Measurements from ENCODE around the gene HSF2BP. TPM values are rescaled to one million over a fixed set of nuclear protein-coding genes. Genes with fewer than 3 reads are reported as not detected.

The HSF2BP gene
- total and polyA plus RNA-seq, 9 donors: 0.58 to 2.9 (median 1.5) TPM

GRCh38 chr21:43692949-43693348 is 33.7 kb upstream of the HSF2BP start:
- 90 to 97% (median 91%) methylated on average over 8 of the region's 8 CpGs for WGBS, 3 donors
- Histone ChIP-seq H3K27me3 (no peaks in the 10 kb centered on the region), H3K4me3 (no peak overlapping the region), H3K9me3 (no peaks in the 10 kb centered on the region), H3K4me1 (ENCODE audit: insufficient read depth) (no peaks in the 10 kb centered on the region), H3K27ac (no peak overlapping the region), H3K36me3 (no peaks in the 10 kb centered on the region)
- no peak for DNase-seq
- intact Hi-C loops (cut with DNase I): no loop called here
- TF ChIP-seq EP300 (IDR thresholded peaks at IDR 0.05) (no peak), CTCF (IDR thresholded peaks at IDR 0.05) (no peak), POLR2A (IDR thresholded peaks at IDR 0.05) (no peak)

- no peak for TF ChIP-seq POLR2A (IDR thresholded peaks at IDR 0.05)
- TF ChIP-seq CTCF (IDR thresholded peaks at IDR 0.05): no peak
- TF ChIP-seq EP300 (IDR thresholded peaks at IDR 0.05): no peak
- H3K36me3 ChIP-seq: no peaks in the 10 kb centered on the region
- intact Hi-C loops (cut with DNase I): no loop called here
These were observed 32.5 kb upstream of the HSF2BP start for GRCh38 chr21:43691801-43692200.

GRCh38 chr21:43691086-43691795 is 32.0 kb upstream of the HSF2BP start:
- Histone ChIP-seq H3K4me3 (no peak overlapping the region), H3K9me3 (no peaks in the 10 kb centered on the region), H3K36me3 (no peaks in the 10 kb centered on the region), H3K27me3 (no peaks in the 10 kb centered on the region), H3K27ac (no peak overlapping the region), H3K4me1 (ENCODE audit: insufficient read depth) (no peaks in the 10 kb centered on the region)
- TF ChIP-seq CTCF (IDR thresholded peaks at IDR 0.05) (no peak), POLR2A (IDR thresholded peaks at IDR 0.05) (no peak), EP300 (IDR thresholded peaks at IDR 0.05) (no peak)
- no peak for DNase-seq
- 95 to 97% (median 96%) methylated on average over 25 of the region's 25 CpGs for WGBS, 3 donors
- intact Hi-C loops (cut with DNase I): no loop called here

More at GRCh38 chr21:43691801-43692200, 32.5 kb upstream of the HSF2BP start:
- Histone ChIP-seq H3K27ac (no peak overlapping the region), H3K27me3 (no peaks in the 10 kb centered on the region), H3K4me3 (no peak overlapping the region), H3K9me3 (no peaks in the 10 kb centered on the region), H3K4me1 (ENCODE audit: insufficient read depth) (no peaks in the 10 kb centered on the region)
- DNase-seq: no peak
- WGBS, 3 donors: 93 to 97% (median 96%) methylated on average over 10 of the region's 10 CpGs

- intact Hi-C loops (cut with DNase I): no loop called here
- TF ChIP-seq POLR2A (IDR thresholded peaks at IDR 0.05) (no peak), EP300 (IDR thresholded peaks at IDR 0.05) (no peak), CTCF (IDR thresholded peaks at IDR 0.05) (no peak)
- Histone ChIP-seq H3K4me1 (ENCODE audit: insufficient read depth) (no peaks in the 10 kb centered on the region), H3K27me3 (no peaks in the 10 kb centered on the region), H3K9me3 (no peaks in the 10 kb centered on the region), H3K27ac (no peak overlapping the region), H3K36me3 (no peaks in the 10 kb centered on the region), H3K4me3 (no peak overlapping the region)
- DNase-seq: no peak
- 92 to 96% (median 94%) methylated on average over 6 to 7 of the region's 7 CpGs for WGBS, 3 donors
These were observed 31.1 kb upstream of the HSF2BP start for GRCh38 chr21:43690346-43690745.
